Thymus (tissue), 14 donors: Measurements from ENCODE around the gene PGM5. TPM values are rescaled to one million over a fixed set of nuclear protein-coding genes. Genes with fewer than 3 reads are reported as not detected.
"Not testable (repeated sequence)": the region's sequence is repeated elsewhere in the genome, so short reads cannot be mapped to it uniquely, and the experiment has no call there.

ENCODE experiments used
- DNase-seq, 9 donors: peaks; one replicate each; pipeline ENCODE4 v3.0.0-alpha.2; 2013; ENCODE audit warnings: low spot score in 9 of 9, low read depth in 6 of 9, missing footprints in 1 of 9
- H3K27ac ChIP-seq, 2 donors: one replicate each; pipeline ENCODE4 v1.5.1; 2013; ENCODE audit warnings: control low read depth in 1 of 2, low read depth in 1 of 2, low read length in 1 of 2, mild to moderate bottlenecking in 1 of 2, moderate library complexity in 1 of 2
- H3K27me3 ChIP-seq, 2 donors: one replicate each; pipeline ENCODE4 v1.5.1; 2013; ENCODE audit warnings: low read length in 1 of 2; ENCODE audit not compliant: control insufficient read depth in 2 of 2, insufficient read depth in 1 of 2
- H3K36me3 ChIP-seq, 2 donors: one replicate each; pipeline ENCODE4 v1.5.1; 2013; ENCODE audit warnings: low read length in 1 of 2, mild to moderate bottlenecking in 1 of 2, moderate library complexity in 1 of 2; ENCODE audit not compliant: control insufficient read depth in 2 of 2, insufficient read depth in 2 of 2
- H3K4me1 ChIP-seq, 2 donors: one replicate each; pipeline ENCODE4 v1.5.1; 2013; ENCODE audit warnings: low read length in 2 of 2; ENCODE audit not compliant: control insufficient read depth in 2 of 2, insufficient read depth in 2 of 2
- H3K4me3 ChIP-seq, 2 donors: one replicate each; pipeline ENCODE4 v1.5.1; 2013; ENCODE audit warnings: low read length in 2 of 2, control low read depth in 1 of 2, mild to moderate bottlenecking in 1 of 2
- H3K9me3 ChIP-seq, 2 donors: one replicate each; pipeline ENCODE4 v1.5.1; 2013; ENCODE audit warnings: low read length in 1 of 2, mild to moderate bottlenecking in 1 of 2; ENCODE audit not compliant: control insufficient read depth in 2 of 2, insufficient read depth in 1 of 2
- WGBS: extraction: QIAGEN DNeasy Blood & Tissue Kit; methylation state at CpG from one replicate; pipeline ENCODE4 v1.1.7; 2013; 5-methylcytosine and 5-hydroxymethylcytosine counted together
- long read RNA-seq, 10 donors: transcript quantifications; one replicate each; lab custom pipeline, GENCODE V29; 2026
- polyA plus RNA-seq: library from polyadenylated mRNA; stranded (reverse); fragments of 200-250 nt; gene quantifications from one replicate; pipeline ENCODE4 v1.2.3, GENCODE V29; 2013
- total RNA-seq: library from RNA; stranded (reverse); fragments of 120-200 nt; gene quantifications from one replicate; pipeline ENCODE4 v1.2.4, GENCODE V29; 2013
- donor health status: healthy.

PGM5 gene
- total RNA-seq (4.3 TPM), polyA plus RNA-seq (5.2 TPM)
- long read RNA-seq, donor 1: 0 reads
- long read RNA-seq, donor 2: 0 reads
- long read RNA-seq, donor 3, partial matches to known transcripts: 0 of 3 reads
- long read RNA-seq, donor 3, other reads (novel, unspliced or antisense): 0 of 3 reads
- long read RNA-seq, donor 4: 0 reads
- long read RNA-seq, donor 5, partial matches to known transcripts: 0 of 3 reads
- long read RNA-seq, donor 5, other reads (novel, unspliced or antisense): 0 of 3 reads
- long read RNA-seq, donor 6, partial matches to known transcripts: 0 of 1 reads
- long read RNA-seq, donor 6, other reads (novel, unspliced or antisense): 0 of 1 reads
- long read RNA-seq, donor 7: 0 reads
- long read RNA-seq, donor 8, partial matches to known transcripts: 0 of 1 reads
- long read RNA-seq, donor 8, other reads (novel, unspliced or antisense): 0 of 1 reads
- long read RNA-seq, donor 9, partial matches to known transcripts: 0 of 1 reads
- long read RNA-seq, donor 9, other reads (novel, unspliced or antisense): 0 of 1 reads
- long read RNA-seq, donor 10: 0 reads

DNA sequence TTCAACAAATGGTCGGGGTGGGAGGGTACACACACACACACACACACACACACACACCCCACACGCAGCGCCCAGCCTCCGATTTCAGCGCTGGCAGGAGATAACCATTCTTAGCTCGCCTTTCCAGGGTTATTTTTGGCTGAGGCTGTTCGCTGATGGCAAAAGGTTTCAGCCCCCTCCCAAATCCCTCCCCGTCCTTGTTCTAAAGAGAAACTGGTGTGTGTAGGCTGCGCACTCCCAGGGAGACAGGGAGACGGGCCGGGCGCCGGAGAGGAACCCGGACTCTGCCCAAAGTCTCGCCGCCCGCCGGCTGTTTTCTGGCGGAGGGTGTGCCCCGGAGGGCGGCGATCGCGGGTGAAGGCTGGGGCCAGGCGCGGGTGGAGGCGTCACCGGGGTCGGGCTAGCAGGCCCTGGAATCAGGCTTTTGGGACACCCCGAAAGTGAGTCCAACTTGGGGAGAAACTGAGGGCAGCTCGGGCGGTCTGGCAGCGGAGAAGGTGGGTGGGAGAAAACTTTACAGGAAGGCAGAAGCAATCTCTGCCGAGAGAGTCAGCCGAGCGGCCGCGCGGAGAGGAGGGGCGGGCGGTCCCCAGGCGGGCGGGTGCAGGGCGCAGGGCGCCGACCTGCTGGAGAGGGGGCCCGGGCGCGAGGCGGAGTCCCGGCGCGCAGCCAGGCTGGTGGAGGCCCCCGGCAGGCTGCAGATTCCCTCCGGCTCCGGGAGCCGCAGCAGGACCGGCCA, at the start of gene PGM5:
TSS of gene PGM5 (plus strand) at position 232 of the 739 bp plus-strand sequence. CDS start 517 bp downstream, outside the sequence.
- H3K36me3 ChIP-seq, DNase-seq, H3K4me1 ChIP-seq, H3K27ac ChIP-seq, H3K9me3 ChIP-seq: not testable (repeated sequence)
- peaks cover 6 to 20% of the 10 kb centered on the region in 2 donors for H3K27me3 ChIP-seq
- H3K4me3 ChIP-seq: peak within 1 kb of the TSS; percentile 19 to 22
- WGBS: 2% methylated on average over 58 of the region's 58 CpGs

DNA sequence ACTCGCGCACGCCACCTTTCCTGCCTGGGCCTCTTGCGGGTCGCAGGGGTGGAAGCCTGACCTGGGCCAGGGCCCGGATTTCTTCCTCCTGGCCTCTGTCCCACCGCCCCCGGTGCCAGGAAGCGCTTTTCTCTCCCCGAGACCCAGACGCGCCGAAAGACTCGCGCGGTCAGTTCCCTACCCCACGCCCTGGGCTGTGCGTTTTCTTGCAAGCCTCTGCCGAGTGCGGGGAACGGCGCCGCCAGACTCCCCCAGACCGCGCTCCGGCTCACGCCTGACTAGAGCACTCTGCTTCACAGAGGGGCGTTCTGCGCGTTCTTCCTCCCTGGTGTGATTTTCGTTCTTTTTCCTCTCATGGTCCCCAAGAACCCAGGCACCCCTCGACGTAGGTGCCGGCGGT, 49.3 kb upstream of the PGM5 start:
- not testable (repeated sequence) for DNase-seq, H3K4me3 ChIP-seq, H3K36me3 ChIP-seq, H3K9me3 ChIP-seq, H3K27ac ChIP-seq, H3K4me1 ChIP-seq, H3K27me3 ChIP-seq
- WGBS: 45% methylated on average over 17 of the region's 35 CpGs

DNA sequence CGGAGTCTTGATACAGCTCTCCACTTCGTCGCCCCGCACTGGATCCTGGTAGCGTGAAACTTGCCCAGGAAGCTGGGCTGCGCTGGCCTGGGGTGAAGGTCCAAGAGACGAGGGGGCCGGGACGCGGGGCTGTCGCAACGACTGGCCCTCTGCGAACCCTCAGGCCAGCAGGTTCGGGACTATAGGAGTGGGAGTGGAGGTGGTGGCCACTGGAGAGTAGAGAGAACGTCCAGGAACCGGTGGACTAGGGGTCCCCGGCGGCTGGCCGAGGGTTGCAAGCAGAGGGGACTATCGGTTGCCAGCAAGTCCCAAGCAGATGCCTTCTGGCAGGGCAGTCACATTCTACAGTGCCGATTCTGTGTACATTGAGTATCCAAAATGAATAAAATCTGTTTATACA, 48.8 kb upstream of the PGM5 start:
- 31% methylated on average over 17 of the region's 21 CpGs for WGBS
- not testable (repeated sequence) for H3K27me3 ChIP-seq, H3K27ac ChIP-seq, H3K4me1 ChIP-seq, DNase-seq, H3K4me3 ChIP-seq, H3K36me3 ChIP-seq, H3K9me3 ChIP-seq

DNA sequence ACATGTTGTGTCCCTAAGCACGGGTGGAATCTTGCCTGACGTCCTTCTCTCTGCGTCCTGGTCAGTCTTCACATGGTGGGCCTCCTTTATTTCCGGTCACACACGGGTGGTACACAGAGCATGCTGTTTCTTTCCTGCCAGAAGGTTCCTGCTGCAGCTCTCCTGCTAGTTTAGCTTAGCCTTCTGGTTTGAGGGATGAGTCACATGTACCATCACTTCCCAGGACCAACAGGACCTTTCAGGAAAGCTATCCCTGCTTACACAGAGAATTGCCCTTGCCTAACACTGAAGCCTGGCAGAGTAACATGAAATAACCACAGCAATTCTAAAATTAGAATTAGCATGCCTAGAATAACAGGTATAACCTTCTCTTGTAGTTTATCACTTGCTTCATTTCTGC, 45.2 kb upstream of the PGM5 start:
- no CpG with 5 or more reads among the region's 5 CpGs for WGBS
- DNase-seq, H3K4me1 ChIP-seq, H3K36me3 ChIP-seq, H3K9me3 ChIP-seq, H3K4me3 ChIP-seq, H3K27ac ChIP-seq, H3K27me3 ChIP-seq: not testable (repeated sequence)

DNA sequence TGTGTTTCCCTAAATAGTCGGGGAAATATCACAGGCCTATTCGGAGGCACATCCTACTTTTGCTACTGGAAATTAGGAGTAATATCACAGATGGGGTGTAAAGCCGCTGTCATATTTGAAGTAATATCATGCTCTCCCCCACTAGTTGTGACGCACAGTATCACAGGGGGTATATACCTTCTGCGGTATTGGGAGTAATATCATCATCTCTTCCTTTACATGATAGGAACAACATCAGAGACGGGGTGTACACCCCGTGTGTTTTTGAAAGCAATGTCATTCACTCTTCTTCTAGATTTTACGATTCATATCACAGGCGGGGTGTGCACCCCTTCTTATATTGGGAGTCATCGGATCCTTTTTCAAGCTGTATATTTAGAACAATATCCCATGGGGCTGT, 38.2 kb upstream of the PGM5 start:
- not testable (repeated sequence) for DNase-seq, H3K36me3 ChIP-seq, H3K27me3 ChIP-seq, H3K4me3 ChIP-seq, H3K27ac ChIP-seq, H3K4me1 ChIP-seq, H3K9me3 ChIP-seq
- WGBS: 74% methylated on average over 9 of the region's 10 CpGs

DNA sequence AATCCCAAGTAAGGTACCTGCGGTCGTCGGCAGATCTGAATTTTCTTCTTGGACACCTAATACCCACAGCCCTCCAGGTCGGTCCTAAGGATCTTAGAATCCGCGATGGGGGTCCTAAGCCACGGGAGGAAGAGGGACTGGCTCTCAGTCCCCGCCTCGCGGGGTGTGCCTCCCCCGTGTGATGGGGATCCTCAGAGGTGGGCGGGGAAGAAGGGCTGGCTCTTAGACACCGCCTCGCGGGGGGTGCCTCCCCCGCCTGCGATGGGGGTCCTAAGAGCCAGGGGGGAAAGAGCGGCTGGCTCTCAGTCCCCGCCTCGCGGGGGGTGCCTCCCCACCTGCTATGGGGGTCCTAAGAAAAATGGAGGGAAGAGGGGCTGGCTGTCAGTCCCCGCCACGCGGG, 32.7 kb upstream of the PGM5 start:
- not testable (repeated sequence) for H3K27ac ChIP-seq, H3K4me3 ChIP-seq, H3K4me1 ChIP-seq, H3K27me3 ChIP-seq, H3K36me3 ChIP-seq, H3K9me3 ChIP-seq, DNase-seq
- 70% methylated on average over 7 of the region's 24 CpGs for WGBS

DNA sequence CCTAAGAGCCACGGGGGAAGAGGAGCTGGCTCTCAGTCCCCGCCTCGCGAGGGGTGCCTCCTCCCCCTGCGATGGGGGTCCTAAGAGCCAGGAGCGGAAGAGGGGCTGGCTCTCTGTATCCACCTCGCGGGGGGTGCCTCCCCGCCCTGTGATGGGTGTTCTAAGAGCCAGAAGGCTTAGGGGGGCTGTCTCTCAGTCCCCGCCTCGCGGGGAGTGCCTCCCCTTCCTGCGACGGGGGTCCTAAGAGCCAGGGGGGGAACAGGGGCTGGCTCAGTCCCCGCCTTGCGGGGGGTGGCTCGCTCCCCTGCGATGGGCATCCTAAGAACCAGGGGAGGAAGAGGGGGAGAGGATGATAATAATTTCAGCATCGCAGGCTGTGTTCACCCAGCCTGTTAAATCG, 31.9 kb upstream of the PGM5 start:
- 20% methylated on average over 6 of the region's 20 CpGs for WGBS
- not testable (repeated sequence) for H3K4me1 ChIP-seq, H3K36me3 ChIP-seq, H3K27ac ChIP-seq, H3K9me3 ChIP-seq, H3K4me3 ChIP-seq, H3K27me3 ChIP-seq, DNase-seq

DNA sequence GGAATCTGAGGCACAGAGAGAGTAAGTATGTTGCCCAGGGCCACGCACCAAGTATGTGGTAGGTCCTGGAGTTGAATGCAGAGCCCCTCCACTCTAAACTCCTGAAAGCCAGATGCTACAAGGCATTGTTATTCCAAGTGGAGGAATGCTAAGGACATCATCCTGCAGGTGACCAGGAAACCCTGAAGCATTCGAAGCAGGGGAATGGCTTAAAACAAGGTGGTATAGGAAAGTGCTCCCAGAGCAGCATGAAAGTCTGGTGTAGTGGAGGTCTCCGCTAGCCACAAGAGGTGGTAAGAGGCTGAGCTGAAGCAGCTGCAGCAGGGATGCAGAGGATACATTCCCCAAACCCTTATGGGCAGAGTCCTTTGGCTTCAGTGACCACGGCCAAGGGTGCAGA, 27.3 kb upstream of the PGM5 start:
- DNase-seq, H3K36me3 ChIP-seq, H3K27me3 ChIP-seq, H3K4me1 ChIP-seq, H3K4me3 ChIP-seq, H3K27ac ChIP-seq, H3K9me3 ChIP-seq: not testable (repeated sequence)
- WGBS: 78% methylated on average over 2 of the region's 4 CpGs

DNA sequence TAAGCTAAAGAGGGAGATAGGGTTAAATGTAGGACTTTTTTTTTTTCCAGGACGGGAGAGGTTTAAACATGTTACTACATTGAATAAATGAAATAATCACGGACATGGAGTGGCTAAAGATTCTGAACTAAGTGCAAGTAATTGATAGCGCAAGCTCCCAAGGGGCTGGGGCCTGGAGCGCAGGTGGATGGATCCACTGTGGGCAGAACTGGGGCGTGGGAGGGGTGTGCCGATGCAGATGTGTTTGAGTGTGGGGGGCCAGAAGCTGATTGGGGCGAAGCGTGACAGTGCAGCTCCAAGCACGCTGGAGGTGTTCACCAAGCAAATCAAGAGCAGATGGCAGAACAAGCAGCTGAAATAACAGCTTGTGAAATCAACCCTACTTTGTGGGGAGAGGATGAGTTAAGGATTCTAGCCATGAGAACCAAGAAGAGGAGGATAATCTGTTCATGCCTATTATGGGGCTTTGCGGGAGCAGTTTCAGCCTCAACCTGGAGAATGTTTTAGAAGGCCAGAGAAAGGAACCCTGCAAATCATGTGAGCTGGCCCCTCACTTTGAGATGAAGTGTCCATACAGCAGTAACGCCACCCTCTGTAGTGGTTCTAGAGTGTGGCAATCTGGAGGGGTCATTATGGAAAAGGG, 25.8 kb upstream of the PGM5 start:
- H3K9me3 ChIP-seq, DNase-seq, H3K27me3 ChIP-seq, H3K36me3 ChIP-seq, H3K27ac ChIP-seq, H3K4me3 ChIP-seq, H3K4me1 ChIP-seq: not testable (repeated sequence)
- WGBS: 92% methylated on average over 7 of the region's 11 CpGs
